ENCODE data around the gene CDC42BPA.
"Not testable (repeated sequence)": the region's sequence is repeated elsewhere in the genome, so short reads cannot be mapped to it uniquely, and the experiment has no call there.

The CDC42BPA gene

GRCh38 chr1:227161470-227161869 is 156.8 kb downstream of the CDC42BPA start:
- Histone ChIP-seq H3K4me1 (ENCODE audit: control insufficient read depth, insufficient read depth, low read length) (no peaks in the 10 kb centered on the region), H3K9me3 (ENCODE audit: control insufficient read depth, low read length) (no peaks in the 10 kb centered on the region), H3K4me3 (ENCODE audit: low read length) (no peak overlapping the region), H3K36me3 (ENCODE audit: control insufficient read depth, insufficient read depth, low read length) (no peaks in the 10 kb centered on the region), H3K9ac (ENCODE audit: low read length) (no peak overlapping the region), H3K27me3 (ENCODE audit: control insufficient read depth, insufficient read depth, low read length) (no peaks in the 10 kb centered on the region)

- no peaks in the 10 kb centered on the region for H3K36me3 ChIP-seq (ENCODE audit: control insufficient read depth, insufficient read depth, low read length)
- no peaks in the 10 kb centered on the region for H3K9me3 ChIP-seq (ENCODE audit: control insufficient read depth, low read length)
- no peak overlapping the region for H3K9ac ChIP-seq (ENCODE audit: low read length)
- no peaks in the 10 kb centered on the region for H3K27me3 ChIP-seq (ENCODE audit: control insufficient read depth, insufficient read depth, low read length)
- no peak overlapping the region for H3K4me3 ChIP-seq (ENCODE audit: low read length)
- no peaks in the 10 kb centered on the region for H3K4me1 ChIP-seq (ENCODE audit: control insufficient read depth, insufficient read depth, low read length)
These were observed 161.8 kb downstream of the CDC42BPA start for GRCh38 chr1:227156520-227156919.

GRCh38 chr1:227155688-227156087 is 162.6 kb downstream of the CDC42BPA start:
- no peak overlapping the region for H3K4me3 ChIP-seq (ENCODE audit: low read length)
- no peaks in the 10 kb centered on the region for H3K4me1 ChIP-seq (ENCODE audit: control insufficient read depth, insufficient read depth, low read length)
- no peaks in the 10 kb centered on the region for H3K36me3 ChIP-seq (ENCODE audit: control insufficient read depth, insufficient read depth, low read length)
- H3K9me3 ChIP-seq (ENCODE audit: control insufficient read depth, low read length) = no peaks in the 10 kb centered on the region
- H3K27me3 ChIP-seq (ENCODE audit: control insufficient read depth, insufficient read depth, low read length) = no peaks in the 10 kb centered on the region
- H3K9ac ChIP-seq (ENCODE audit: low read length) = no peak overlapping the region

- no peak overlapping the region for H3K4me3 ChIP-seq (ENCODE audit: low read length)
- H3K36me3 ChIP-seq (ENCODE audit: control insufficient read depth, insufficient read depth, low read length) = no peaks in the 10 kb centered on the region
- no peak overlapping the region for H3K9ac ChIP-seq (ENCODE audit: low read length)
- no peaks in the 10 kb centered on the region for H3K27me3 ChIP-seq (ENCODE audit: control insufficient read depth, insufficient read depth, low read length)
- H3K9me3 ChIP-seq (ENCODE audit: control insufficient read depth, low read length) = no peaks in the 10 kb centered on the region
- H3K4me1 ChIP-seq (ENCODE audit: control insufficient read depth, insufficient read depth, low read length) = no peaks in the 10 kb centered on the region
These were observed 163.3 kb downstream of the CDC42BPA start for GRCh38 chr1:227155004-227155403.

- no peaks in the 10 kb centered on the region for H3K4me1 ChIP-seq (ENCODE audit: control insufficient read depth, insufficient read depth, low read length)
- no peaks in the 10 kb centered on the region for H3K36me3 ChIP-seq (ENCODE audit: control insufficient read depth, insufficient read depth, low read length)
- no peaks in the 10 kb centered on the region for H3K27me3 ChIP-seq (ENCODE audit: control insufficient read depth, insufficient read depth, low read length)
- no peak overlapping the region for H3K4me3 ChIP-seq (ENCODE audit: low read length)
- H3K9ac ChIP-seq (ENCODE audit: low read length) = no peak overlapping the region
- no peaks in the 10 kb centered on the region for H3K9me3 ChIP-seq (ENCODE audit: control insufficient read depth, low read length)
These were observed 165.8 kb downstream of the CDC42BPA start for GRCh38 chr1:227152525-227152924.

GRCh38 chr1:227140376-227140775 is 177.9 kb downstream of the CDC42BPA start:
- Histone ChIP-seq H3K4me3 (ENCODE audit: low read length) (no peak overlapping the region), H3K36me3 (ENCODE audit: control insufficient read depth, insufficient read depth, low read length) (no peaks in the 10 kb centered on the region), H3K4me1 (ENCODE audit: control insufficient read depth, insufficient read depth, low read length) (no peaks in the 10 kb centered on the region), H3K27me3 (ENCODE audit: control insufficient read depth, insufficient read depth, low read length) (no peaks in the 10 kb centered on the region), H3K9ac (ENCODE audit: low read length) (no peak overlapping the region), H3K9me3 (ENCODE audit: control insufficient read depth, low read length) (no peaks in the 10 kb centered on the region)

- Histone ChIP-seq H3K4me1 (ENCODE audit: control insufficient read depth, insufficient read depth, low read length) (no peaks in the 10 kb centered on the region), H3K4me3 (ENCODE audit: low read length) (no peak overlapping the region), H3K36me3 (ENCODE audit: control insufficient read depth, insufficient read depth, low read length) (no peaks in the 10 kb centered on the region), H3K9me3 (ENCODE audit: control insufficient read depth, low read length) (no peaks in the 10 kb centered on the region), H3K27me3 (ENCODE audit: control insufficient read depth, insufficient read depth, low read length) (no peaks in the 10 kb centered on the region), H3K9ac (ENCODE audit: low read length) (no peak overlapping the region)
These were observed 182.0 kb downstream of the CDC42BPA start for GRCh38 chr1:227136210-227136820.

GRCh38 chr1:227134686-227135314 is 183.5 kb downstream of the CDC42BPA start:
- Histone ChIP-seq H3K9me3 (ENCODE audit: control insufficient read depth, low read length) (no peaks in the 10 kb centered on the region), H3K4me3 (ENCODE audit: low read length) (no peak overlapping the region), H3K4me1 (ENCODE audit: control insufficient read depth, insufficient read depth, low read length) (no peaks in the 10 kb centered on the region), H3K36me3 (ENCODE audit: control insufficient read depth, insufficient read depth, low read length) (no peaks in the 10 kb centered on the region), H3K27me3 (ENCODE audit: control insufficient read depth, insufficient read depth, low read length) (no peaks in the 10 kb centered on the region), H3K9ac (ENCODE audit: low read length) (no peak overlapping the region)

GRCh38 chr1:227132695-227133094 is 185.6 kb downstream of the CDC42BPA start:
- H3K27me3 ChIP-seq (ENCODE audit: control insufficient read depth, insufficient read depth, low read length); H3K4me1 ChIP-seq (ENCODE audit: control insufficient read depth, insufficient read depth, low read length); H3K9me3 ChIP-seq (ENCODE audit: control insufficient read depth, low read length); H3K36me3 ChIP-seq (ENCODE audit: control insufficient read depth, insufficient read depth, low read length); H3K4me3 ChIP-seq (ENCODE audit: low read length); H3K9ac ChIP-seq (ENCODE audit: low read length): not testable (repeated sequence)

- no peaks in the 10 kb centered on the region for H3K27me3 ChIP-seq (ENCODE audit: control insufficient read depth, insufficient read depth, low read length)
- H3K9ac ChIP-seq (ENCODE audit: low read length) = no peak overlapping the region
- no peaks in the 10 kb centered on the region for H3K4me1 ChIP-seq (ENCODE audit: control insufficient read depth, insufficient read depth, low read length)
- H3K9me3 ChIP-seq (ENCODE audit: control insufficient read depth, low read length) = no peaks in the 10 kb centered on the region
- H3K4me3 ChIP-seq (ENCODE audit: low read length) = no peak overlapping the region
- H3K36me3 ChIP-seq (ENCODE audit: control insufficient read depth, insufficient read depth, low read length) = no peaks in the 10 kb centered on the region
These were observed 187.1 kb downstream of the CDC42BPA start for GRCh38 chr1:227131193-227131592.

GRCh38 chr1:227127891-227128290 is 190.4 kb downstream of the CDC42BPA start:
- Histone ChIP-seq H3K4me3 (ENCODE audit: low read length) (no peak overlapping the region), H3K27me3 (ENCODE audit: control insufficient read depth, insufficient read depth, low read length) (no peaks in the 10 kb centered on the region), H3K9ac (ENCODE audit: low read length) (no peak overlapping the region), H3K9me3 (ENCODE audit: control insufficient read depth, low read length) (no peaks in the 10 kb centered on the region), H3K4me1 (ENCODE audit: control insufficient read depth, insufficient read depth, low read length) (no peaks in the 10 kb centered on the region), H3K36me3 (ENCODE audit: control insufficient read depth, insufficient read depth, low read length) (no peaks in the 10 kb centered on the region)

GRCh38 chr1:227125929-227126545 is 192.3 kb downstream of the CDC42BPA start:
- no peaks in the 10 kb centered on the region for H3K9me3 ChIP-seq (ENCODE audit: control insufficient read depth, low read length)
- H3K27me3 ChIP-seq (ENCODE audit: control insufficient read depth, insufficient read depth, low read length) = no peaks in the 10 kb centered on the region
- no peak overlapping the region for H3K4me3 ChIP-seq (ENCODE audit: low read length)
- peaks cover 1% of the 10 kb centered on the region for H3K4me1 ChIP-seq (ENCODE audit: control insufficient read depth, insufficient read depth, low read length)
- no peaks in the 10 kb centered on the region for H3K36me3 ChIP-seq (ENCODE audit: control insufficient read depth, insufficient read depth, low read length)
- H3K9ac ChIP-seq (ENCODE audit: low read length) = no peak overlapping the region

Measured in mucosa of stomach (tissue), 1 donor.